Cardiac fibroblast (primary cell): ENCODE results near the gene MYO5C.
A peak's percentile ranks its signal among the peaks of the same experiment; 100 is the strongest.

ENCODE experiments used
- DNase-seq, 2 donors: peaks; one replicate each; pipeline versions ENCODE4 v3.0.0 to v3.0.0-alpha.2; 2010; ENCODE audit warnings: low read depth in 2 of 2
- H3K4me3 ChIP-seq, 2 donors: replicated peaks in 1 of 2; 1 replicate in 1 of 2; 2 replicates in 1 of 2; pipeline ENCODE4 v1.5.1; 2011; ENCODE audit warnings: low read depth in 2 of 2, low read length in 2 of 2, mild to moderate bottlenecking in 2 of 2, moderate library complexity in 1 of 2
- CTCF ChIP-seq: IDR thresholded peaks from one replicate; pipeline ENCODE4 v1.5.1; 2011; ENCODE audit warnings: low read depth, mild to moderate bottlenecking, low read length, inconsistent platforms

The MYO5C gene

GRCh38 chr15:52337198-52337853, 41.7 kb upstream of the MYO5C start:
- TF ChIP-seq CTCF: no peak
- DNase-seq: peak; percentile 44 to 73
- H3K4me3 ChIP-seq: no peak overlapping the region

GRCh38 chr15:52336529-52336928, 40.9 kb upstream of the MYO5C start:
- no peak overlapping the region for H3K4me3 ChIP-seq
- no peak for TF ChIP-seq CTCF
- no peak for DNase-seq

- no peak overlapping the region for H3K4me3 ChIP-seq
- DNase-seq: peak in 1 of 2 donors; percentile 60
- no peak for TF ChIP-seq CTCF
These were observed 39.0 kb upstream of the MYO5C start for GRCh38 chr15:52334491-52335160.

GRCh38 chr15:52331490-52332240, 36.1 kb upstream of the MYO5C start:
- H3K4me3 ChIP-seq: no peak overlapping the region
- peak; percentile 64 to 75 for DNase-seq
- peak; percentile 48 for TF ChIP-seq CTCF

GRCh38 chr15:52329987-52330386, 34.4 kb upstream of the MYO5C start:
- DNase-seq: peak; percentile 13 to 37
- TF ChIP-seq CTCF: no peak
- no peak overlapping the region for H3K4me3 ChIP-seq

- no peak for TF ChIP-seq CTCF
- no peak for DNase-seq
- no peak overlapping the region for H3K4me3 ChIP-seq
These were observed 33.5 kb upstream of the MYO5C start for GRCh38 chr15:52329150-52329549.
